Measurements from ENCODE around the gene ZNF451.

- TF ChIP-seq CTCF (IDR thresholded peaks at IDR 0.05; ENCODE audit: low read depth, low read length) (no peak), POLR2A (IDR thresholded peaks at IDR 0.05; ENCODE audit: extremely low read depth, insufficient read length) (no peak)
Measured at GRCh38 chr6:57141451-57142177, 51.6 kb downstream of the ZNF451 start.

All from NB4 (cell line).